ENCODE measurements around the gene GHRH. TPM values are rescaled to one million over a fixed set of nuclear protein-coding genes. Genes with fewer than 3 reads are reported as not detected.

Gene GHRH
- total RNA-seq, 1 donor from 2014 or later: not detected

- DNase-seq (no peak), ATAC-seq (no peak)
- intact Hi-C loops (cut with micrococcal nuclease): no loop called here
These were observed 39.5 kb downstream of the GHRH start for GRCh38 chr20:37222086-37222485.

GRCh38 chr20:37220731-37221130 lies 40.9 kb downstream of the GHRH start:
- intact Hi-C loops (cut with micrococcal nuclease): no loop called here
- ATAC-seq: no peak
- no peak for DNase-seq

- DNase-seq: no peak
- intact Hi-C loops (cut with micrococcal nuclease): no loop called here
- ATAC-seq: no peak
These were observed 41.6 kb downstream of the GHRH start for GRCh38 chr20:37219751-37220668.

- DNase-seq (no peak), ATAC-seq (no peak)
- intact Hi-C loops (cut with micrococcal nuclease): no loop called here
These were observed 42.6 kb downstream of the GHRH start for GRCh38 chr20:37218976-37219375.

GRCh38 chr20:37218441-37218840 lies 43.2 kb downstream of the GHRH start:
- DNase-seq: no peak
- ATAC-seq: no peak
- intact Hi-C loops (cut with micrococcal nuclease): no loop called here

- DNase-seq (no peak), ATAC-seq (no peak)
- intact Hi-C loops (cut with micrococcal nuclease): no loop called here
These were observed 51.8 kb downstream of the GHRH start for GRCh38 chr20:37209661-37210314.

- ATAC-seq: no peak
- intact Hi-C loops (cut with micrococcal nuclease): no loop called here
- no peak for DNase-seq
These were observed 52.4 kb downstream of the GHRH start for GRCh38 chr20:37209193-37209592.

GRCh38 chr20:37207171-37207570 lies 54.4 kb downstream of the GHRH start:
- DNase-seq (no peak), ATAC-seq (no peak)
- intact Hi-C loops (cut with micrococcal nuclease): no loop called here

- DNase-seq (no peak), ATAC-seq (no peak)
- intact Hi-C loops (cut with micrococcal nuclease): no loop called here
These were observed 55.8 kb downstream of the GHRH start for GRCh38 chr20:37205794-37206193.

- intact Hi-C loops (cut with micrococcal nuclease): no loop called here
- DNase-seq: no peak
These were observed 56.5 kb downstream of the GHRH start for GRCh38 chr20:37205130-37205529.

GRCh38 chr20:37204056-37204455 lies 57.6 kb downstream of the GHRH start:
- DNase-seq: no peak
- intact Hi-C loops (cut with micrococcal nuclease): loop anchor here (5.0 kb wide), 1 partner anchor 328 kb away; no protein-coding TSS in a partner anchor
- ATAC-seq: no peak

More at GRCh38 chr20:37205130-37205529, 56.5 kb downstream of the GHRH start:
- no peak for ATAC-seq

GRCh38 chr20:37202267-37202943 lies 59.2 kb downstream of the GHRH start:
- intact Hi-C loops (cut with micrococcal nuclease): loop anchor here (5.0 kb wide), 1 partner anchor 330 kb away; no protein-coding TSS in a partner anchor
- DNase-seq: no peak

GRCh38 chr20:37201827-37202162 lies 59.8 kb downstream of the GHRH start:
- intact Hi-C loops (cut with micrococcal nuclease): loop anchor here (5.0 kb wide), 1 partner anchor 331 kb away; no protein-coding TSS in a partner anchor
- DNase-seq (no peak), ATAC-seq (no peak)

More at GRCh38 chr20:37202267-37202943, 59.2 kb downstream of the GHRH start:
- peak; percentile 68 for ATAC-seq

Other genes with a start within 250 kb of the GHRH start
- 4.9 TPM for gene RBL1, start 165.8 kb downstream of the GHRH start, total RNA-seq
- 84.7 TPM for gene RPN2, start 82.5 kb downstream of the GHRH start, total RNA-seq
- 4.4 TPM for gene MROH8, start 82.3 kb downstream of the GHRH start, total RNA-seq
- 16.6 TPM for gene MANBAL, start 27.8 kb upstream of the GHRH start, total RNA-seq
- 5.1 TPM for gene SRC, start 84.3 kb upstream of the GHRH start, total RNA-seq

Data from left ventricle myocardium superior (tissue), 1 donor.